GM18502 (cell line): ENCODE results near the gene CCR5AS.
"Not testable (repeated sequence)": the region's sequence is repeated elsewhere in the genome, so short reads cannot be mapped to it uniquely, and the experiment has no call there.

ENCODE experiments used
- ATAC-seq: cut with Tn5 transposase; IDR thresholded peaks from one replicate; pipeline ENCODE4 v1.9.1; 2021; ENCODE audit warnings: mild to moderate bottlenecking; ENCODE audit not compliant: unreplicated experiment, poor library complexity

The CCR5AS gene

DNA sequence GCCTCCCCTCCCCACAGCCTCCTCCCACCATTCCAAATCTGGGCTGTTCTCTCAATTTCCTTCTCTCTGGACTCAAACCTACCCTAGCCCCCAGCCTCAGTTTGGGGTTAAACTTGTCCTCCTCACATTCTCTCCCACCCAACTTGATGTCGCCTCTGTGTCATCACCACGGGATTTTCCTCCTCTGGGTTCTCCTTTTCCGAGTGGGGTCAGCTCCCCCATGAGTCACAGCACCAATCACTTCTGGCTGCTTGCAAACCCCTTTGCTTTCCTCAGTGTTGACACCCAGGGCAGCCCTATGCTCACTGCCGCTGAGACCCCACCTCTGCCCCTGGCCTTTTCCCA lies 451 bp downstream of the CCR5AS start:
- no peak for ATAC-seq

DNA sequence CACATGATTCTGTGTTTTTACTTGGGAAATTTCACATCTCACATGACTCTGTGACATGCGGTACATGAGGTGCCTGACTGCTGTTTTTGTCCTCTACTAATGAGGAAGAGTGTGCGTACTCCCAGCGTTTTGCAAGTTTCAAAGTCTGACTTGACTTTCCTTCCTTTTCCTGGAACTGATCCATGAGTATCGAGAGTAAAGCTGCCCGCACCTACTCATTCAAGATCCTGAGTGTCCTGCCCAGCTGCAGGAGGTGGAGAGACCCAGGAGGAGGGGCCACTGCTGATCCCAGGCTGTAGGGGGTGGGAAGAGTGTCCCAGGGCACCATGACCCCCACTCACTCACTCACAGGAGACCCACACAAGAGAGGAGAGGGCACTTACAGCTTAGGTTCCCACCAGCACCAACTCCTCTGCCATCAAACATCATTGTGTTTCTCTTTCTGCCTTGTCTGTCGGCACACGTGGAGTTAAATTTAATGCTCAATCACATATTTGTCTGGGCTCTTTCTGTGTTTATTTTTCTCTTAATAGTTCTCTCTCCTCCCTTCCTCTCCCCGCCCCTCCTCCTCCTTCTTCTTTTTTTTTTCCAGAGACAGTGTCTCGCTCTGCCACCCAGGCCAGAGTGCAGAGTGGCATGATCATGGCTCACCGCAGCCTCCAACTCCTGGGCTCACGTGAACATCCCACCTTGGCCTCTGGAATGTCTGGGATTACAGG lies 1.4 kb downstream of the CCR5AS start:
- ATAC-seq: no peak

DNA sequence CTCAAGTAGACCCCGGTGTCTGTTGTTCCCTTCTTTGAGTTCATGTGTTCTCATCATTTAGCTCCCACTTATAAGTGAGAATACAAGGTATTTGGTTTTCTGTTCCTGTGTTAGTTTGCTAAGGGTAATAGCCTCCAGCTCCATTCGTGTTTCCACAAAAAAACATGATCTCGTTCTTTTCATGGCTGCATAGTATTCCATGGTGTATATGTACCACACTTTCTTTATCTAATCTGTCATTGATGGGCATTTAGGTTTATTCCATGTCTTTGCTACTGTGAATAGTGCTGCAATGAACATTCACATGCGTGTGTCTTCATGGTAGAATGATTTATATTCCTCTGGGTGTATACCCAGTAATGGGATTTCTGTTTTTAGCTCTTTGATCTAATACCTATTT lies 4.0 kb downstream of the CCR5AS start:
- ATAC-seq: not testable (repeated sequence)

DNA sequence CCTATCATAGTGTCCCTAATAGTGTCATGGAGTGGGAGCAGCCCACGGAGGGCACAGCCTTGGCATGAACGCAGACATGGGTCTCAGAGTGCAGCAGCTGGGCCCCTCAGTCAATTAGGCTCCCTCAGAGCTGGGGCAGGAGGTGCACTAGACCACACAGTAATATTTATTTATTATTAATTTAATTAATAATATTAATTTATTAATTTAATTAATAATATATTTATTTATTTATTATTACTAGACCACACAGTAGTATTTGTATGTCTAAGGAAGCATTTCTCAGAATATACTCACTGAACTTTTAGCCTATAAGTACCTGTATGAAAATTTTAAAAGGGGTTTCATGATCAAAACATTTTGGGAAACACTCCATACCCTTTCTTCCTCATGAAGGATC lies 5.3 kb downstream of the CCR5AS start:
- no peak for ATAC-seq

DNA sequence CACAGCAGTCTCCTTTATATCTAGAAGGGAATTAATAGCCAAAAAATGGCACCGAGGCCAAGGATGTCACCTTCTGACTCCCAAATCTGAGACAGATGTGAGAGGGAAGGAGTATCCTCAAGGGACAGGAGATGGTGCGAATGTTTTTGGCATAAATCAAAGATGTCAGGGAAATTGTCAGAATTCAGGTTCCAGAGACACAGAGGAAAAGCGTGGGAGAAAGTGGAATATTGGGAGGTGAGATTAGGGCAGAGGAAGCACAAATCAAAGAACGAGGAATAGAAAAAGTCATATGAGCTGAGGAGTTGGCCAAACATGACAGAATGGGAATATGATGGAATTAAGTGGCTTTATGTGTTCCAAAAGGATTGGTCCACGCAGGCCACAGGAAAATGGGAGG lies 6.0 kb downstream of the CCR5AS start:
- no peak for ATAC-seq

DNA sequence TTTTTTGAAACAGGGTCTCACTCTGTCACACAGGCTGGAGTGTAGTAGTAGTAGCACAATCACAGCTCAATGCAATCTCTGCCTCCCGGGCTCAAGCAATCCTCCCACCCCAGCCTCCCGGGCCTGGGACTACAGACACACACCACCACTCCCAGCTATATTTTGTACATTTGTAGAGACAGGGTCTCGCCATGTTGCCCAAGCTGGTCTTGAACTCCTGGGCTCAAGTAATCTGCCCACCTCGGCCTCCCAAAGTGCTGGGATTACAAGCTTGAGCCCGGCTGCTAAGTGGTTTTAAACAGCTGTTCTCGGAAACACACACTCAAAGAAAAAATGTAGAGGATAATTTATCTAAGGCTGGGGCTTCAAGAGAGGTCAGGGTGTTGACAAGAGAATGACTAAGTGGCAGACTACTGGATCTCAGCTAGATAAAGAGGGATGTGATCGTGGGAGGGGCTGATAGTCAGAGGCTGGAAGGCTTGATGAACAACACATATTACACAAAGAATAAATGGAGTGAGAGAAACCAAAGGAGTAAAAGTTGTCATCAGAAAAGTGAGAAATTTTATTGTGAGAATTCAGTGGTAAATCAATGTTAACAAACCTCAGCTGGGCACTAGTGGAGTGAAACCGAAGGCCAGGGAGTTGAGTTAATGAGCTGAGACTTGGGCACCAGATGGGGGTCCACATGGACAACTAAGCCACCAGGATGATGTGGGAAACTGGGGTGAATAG lies 6.7 kb downstream of the CCR5AS start:
- no peak for ATAC-seq

GRCh38 chr3:46399557-46399956 lies 7.3 kb downstream of the CCR5AS start:
- ATAC-seq: no peak

DNA sequence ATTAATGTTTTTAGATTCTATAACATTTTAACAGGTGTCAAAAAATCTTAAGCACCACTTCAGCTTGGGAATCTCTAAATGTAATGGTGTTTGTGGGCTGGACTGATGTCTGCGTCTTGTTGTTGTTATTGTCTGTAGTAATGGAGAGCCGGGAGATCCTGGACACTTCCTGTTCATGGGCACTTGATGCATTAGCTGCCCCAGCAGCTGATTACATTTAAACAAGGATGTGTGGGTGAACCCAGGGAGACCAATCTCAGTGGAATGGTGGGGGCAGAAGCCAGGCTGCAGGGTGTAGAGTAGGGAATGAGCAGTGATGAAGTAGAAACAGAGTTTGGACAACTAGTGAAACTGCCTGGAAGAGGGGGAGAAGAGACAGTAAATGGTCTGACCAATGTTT lies 7.8 kb downstream of the CCR5AS start:
- ATAC-seq: no peak

DNA sequence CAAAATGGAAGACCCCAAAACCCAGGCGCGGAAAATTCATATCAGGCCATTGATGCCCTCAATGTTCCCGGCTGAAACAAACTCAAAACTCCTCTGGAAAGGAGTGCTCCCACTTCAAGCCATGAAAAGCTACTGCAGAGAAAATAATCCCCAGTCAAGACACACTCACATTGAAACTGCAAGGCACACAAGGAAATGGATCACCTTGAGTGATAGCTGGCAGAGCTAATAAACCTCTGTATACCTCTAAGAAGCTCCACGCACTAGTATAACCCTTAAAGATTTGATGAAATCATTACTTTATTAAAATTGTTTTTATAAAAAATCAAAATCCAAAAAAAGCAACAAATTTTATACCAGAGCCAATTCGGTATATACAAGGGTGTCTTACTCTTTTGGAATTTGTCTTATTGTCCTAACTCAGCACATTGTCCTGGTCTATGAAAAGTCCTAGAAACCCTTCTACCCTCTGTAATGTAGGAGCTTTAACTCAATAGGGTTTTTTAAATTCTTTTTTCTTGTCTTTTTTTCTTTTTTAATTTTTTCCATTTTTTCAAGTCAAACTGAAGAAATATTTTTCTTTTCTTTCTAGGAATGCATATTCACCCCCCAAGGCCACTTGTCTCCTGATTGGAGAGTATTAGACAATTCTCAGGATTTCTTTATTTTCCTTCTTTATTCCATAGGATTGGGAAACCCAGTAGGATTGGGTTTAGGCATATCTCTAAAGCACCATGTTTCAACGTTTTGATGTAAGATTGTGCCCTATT lies 8.5 kb downstream of the CCR5AS start:
- no peak for ATAC-seq

DNA sequence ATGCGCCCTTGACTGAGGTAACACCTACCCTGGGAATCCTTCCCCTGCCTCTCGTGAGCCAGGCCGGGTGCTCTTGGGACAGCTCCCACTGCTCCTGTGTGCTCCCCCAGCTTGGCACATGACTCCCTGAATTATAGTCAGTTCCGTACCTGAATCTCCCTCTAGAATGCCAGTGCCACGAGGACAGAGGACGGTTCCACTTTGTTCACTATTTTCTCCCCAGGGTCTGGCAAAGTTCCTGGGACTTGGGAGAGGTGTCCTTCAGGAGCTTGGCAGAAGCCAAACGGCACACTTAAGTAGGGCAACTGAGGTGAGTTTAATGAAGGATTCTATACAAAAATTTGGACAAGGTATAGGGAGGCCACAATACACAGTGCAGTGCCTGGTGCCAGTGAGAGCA lies 9.8 kb downstream of the CCR5AS start:
- ATAC-seq: no peak

DNA sequence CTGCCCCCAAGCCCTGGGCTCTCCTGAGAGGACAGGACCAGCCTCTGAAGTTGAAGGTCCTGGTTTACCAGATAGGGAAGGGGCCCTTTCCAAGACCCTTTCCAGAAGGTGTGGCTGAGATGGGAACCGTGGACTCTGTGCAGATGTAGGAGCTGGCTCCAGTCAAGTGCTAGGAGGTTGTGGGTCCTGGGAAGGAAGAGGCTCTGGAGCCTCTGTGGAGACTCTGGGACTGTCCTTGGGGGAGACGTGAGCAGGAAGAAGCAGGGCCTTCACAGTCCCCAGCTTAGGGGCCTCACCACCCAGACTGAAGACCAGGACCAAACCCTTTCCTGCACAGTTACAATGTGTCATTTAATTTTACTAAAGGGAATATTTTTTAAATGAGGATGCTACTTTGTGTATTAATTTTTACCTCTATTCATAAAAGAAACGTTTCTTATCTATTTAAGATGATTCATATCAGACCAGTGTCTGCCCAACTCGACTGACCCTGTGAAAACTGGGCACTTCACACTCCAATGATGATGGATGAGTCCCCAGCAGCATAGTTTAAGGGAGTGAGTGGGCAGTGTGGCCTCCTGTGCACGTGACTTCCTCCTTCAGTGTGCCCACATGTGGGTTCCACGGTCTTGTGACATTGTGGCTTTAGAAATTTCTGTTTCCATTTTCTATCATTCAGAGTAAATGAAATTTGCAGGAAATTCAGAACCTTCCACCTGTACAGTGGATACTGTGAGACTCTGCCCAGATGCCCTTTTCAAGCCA lies 10.9 kb downstream of the CCR5AS start:
- ATAC-seq: no peak

DNA sequence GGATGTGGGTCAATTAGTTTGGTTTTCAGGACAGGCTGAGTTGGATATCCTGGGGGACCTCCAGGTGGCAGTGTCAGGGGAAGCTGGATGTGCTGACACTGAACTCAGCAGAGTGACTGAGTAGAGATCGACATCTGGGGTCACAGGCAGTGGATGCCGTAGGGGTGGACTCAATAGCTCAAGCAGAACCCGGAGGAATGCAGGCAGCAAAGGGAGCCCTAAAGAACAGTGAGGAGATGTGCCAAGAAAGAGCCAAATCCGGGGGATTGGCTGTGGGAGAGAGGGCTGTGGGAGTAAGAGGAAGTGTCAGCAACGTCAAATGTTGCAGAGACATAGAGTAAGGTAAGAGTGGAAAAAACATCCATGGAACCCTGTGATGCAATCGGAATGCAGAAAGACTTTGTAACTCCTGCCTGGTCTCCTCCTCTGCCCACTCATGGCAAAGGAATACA lies 11.6 kb downstream of the CCR5AS start:
- no peak for ATAC-seq

DNA sequence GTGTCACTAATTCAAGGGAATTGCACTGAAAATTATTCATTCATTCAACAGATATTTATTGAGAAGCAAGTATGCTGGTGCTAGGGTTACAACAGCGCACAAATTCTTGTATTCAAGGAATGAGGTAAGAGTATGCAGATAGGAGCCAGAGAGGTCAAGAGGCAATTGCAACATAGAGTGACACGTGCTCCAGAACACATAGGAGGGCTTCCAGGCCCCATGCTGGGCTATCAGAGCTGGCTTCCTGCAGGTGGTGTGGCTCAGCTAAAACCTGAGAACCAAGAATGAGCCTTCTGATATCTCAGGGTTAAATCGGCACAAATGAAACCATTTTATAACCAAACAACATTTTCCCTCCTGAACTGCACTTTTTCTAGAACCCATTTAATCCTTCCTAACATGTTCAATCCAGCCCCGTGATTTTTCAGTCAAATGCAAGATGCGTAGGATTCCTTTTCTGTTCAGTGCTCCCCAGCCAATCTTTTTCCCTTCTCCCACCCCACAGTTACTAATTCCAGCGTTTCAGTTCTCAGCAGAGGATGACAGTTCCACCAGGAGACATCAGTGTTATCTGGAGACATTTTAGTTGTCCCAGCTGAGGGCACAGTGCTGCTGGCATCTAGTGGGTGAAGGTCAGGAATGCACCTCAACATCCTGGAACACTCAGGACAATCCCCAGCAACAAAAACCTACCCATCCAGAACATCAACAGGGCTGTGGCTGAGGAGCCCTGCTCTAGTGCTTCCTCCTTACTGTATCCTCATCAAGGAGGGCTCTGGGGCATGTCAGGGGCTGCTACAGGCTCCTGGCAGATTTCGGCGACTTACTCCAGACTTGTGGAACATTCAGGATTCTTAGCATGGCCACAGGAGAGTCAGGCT lies 13.1 kb downstream of the CCR5AS start:
- no peak for ATAC-seq

DNA sequence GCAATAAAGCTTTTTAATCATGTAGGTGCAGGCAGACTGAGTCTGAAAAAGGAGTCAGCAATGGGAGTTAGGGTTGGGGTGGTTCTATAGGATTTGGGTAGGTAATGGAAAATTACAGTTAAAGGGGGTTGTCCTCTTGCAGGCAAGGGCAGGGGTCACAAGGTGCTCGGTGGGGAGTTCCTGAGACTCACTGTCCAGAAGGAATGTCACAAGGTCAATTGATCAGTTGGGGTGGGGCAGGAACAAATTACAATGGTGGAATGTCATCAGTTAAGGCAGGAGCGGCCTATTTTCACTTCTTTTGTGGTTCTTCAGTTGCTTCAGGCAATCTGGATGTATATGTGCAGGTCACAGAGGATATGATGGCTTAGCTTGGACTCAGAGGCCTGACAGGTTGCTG lies 13.9 kb downstream of the CCR5AS start:
- ATAC-seq: no peak

DNA sequence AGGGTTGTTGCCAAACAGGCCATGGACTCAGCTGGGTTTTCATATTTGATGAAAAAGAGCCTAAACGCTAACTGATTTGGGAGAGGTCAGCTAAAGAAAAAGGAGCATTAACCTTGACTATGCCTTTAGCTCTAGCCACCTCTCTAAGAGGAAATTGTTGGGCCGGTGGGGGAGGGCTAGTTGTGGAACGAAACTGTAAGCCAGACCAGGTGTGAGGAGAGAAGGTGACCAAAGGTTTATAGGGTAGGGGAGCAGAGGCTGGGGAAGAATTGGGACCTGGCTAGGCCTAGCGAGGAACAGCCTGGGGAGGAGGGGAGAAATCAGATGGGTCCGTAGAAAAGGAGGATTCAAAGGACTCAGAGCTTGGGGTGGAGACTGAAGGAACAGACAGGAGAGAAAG lies 15.3 kb downstream of the CCR5AS start:
- not testable (repeated sequence) for ATAC-seq

DNA sequence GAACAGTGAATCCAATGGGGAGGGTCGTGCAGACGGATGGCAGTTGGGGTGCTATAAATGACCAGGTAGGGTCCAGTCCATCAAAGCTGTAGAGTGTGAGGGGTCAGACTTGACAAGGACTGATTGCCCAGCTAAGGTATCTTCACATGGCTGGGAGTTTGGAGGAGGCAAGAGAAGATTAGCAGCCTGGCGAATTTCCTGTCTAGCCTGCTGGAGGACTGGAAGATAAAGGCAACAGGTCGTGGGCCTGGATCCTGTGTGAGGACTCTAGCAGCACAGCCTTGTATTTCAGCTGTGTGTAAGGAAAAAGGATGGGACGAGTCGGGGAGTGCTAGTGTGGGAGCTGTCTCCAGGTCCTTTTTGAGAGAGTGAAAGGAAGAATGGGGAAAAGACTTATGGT lies 17.6 kb downstream of the CCR5AS start:
- ATAC-seq: no peak

GRCh38 chr3:46388847-46389246 lies 18.0 kb downstream of the CCR5AS start:
- ATAC-seq: not testable (repeated sequence)

DNA sequence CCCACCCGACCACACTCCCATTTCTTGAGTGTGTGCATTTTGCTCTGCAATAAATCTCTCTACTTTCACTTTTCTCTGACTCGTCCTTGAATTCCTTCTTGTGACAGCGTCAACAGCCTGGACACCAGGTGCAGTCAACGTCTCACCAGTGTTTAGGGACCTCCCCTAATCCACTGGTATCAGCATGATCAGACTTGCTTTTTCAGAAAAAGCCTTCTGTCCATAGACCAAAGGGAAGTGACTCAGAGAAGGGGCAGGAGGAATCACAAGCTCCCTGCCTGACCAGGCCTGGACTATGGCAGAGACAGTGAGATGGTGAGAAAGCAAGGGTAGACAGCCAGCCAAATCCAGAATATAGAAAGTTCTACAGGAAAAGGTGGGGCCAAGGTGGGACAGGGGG lies 20.7 kb downstream of the CCR5AS start:
- ATAC-seq: no peak

DNA sequence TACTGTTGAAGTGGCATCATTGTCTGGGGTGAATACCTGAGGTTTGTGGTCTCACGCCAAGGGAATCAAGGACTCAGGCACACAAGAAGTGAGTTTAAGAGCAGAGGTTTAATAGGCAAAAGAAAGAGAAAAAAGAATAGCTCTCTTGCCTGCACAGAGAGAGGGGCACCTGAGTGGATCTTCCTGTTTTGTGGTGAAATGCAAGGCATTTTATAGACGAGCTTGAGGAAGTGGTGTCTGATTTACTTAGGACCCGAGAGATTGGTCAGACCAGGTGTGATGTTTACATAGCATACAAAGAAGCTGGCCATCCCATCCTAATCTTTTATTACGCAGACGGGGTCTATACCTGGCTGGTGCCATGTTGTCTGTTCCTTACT lies 22.9 kb downstream of the CCR5AS start:
- ATAC-seq: no peak
